Measurements from ENCODE around the gene PRRC2C.
"Not testable (repeated sequence)": the region's sequence is repeated elsewhere in the genome, so short reads cannot be mapped to it uniquely, and the experiment has no call there.

Gene PRRC2C

DNA sequence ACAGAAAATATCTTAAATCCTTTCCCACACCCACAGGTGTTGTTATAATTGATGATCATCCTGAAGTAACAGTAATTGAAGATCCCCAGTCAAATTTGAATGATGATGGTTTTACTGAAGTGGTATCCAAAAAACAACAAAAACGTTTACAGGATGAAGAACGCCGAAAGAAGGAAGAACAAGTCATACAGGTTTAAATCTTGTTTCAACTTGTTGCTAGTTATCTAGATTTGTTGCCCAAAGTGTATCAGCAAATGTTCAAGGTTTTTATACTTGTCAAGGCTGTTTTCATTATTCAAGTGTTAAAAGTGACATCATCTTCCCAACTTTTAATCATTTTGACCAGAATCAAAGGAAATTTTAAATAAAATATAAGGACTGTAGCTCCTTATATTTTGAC, 64.7 kb downstream of the PRRC2C start:
- Histone ChIP-seq H3K9ac (no peak overlapping the region), H2AFZ (no peak overlapping the region), H3K9me3 (ENCODE audit: control insufficient read depth, low read length) (no peaks in the 10 kb centered on the region), H3K4me3 (ENCODE audit: low read depth, low read length) (no peak overlapping the region), H3K4me2 (ENCODE audit: low read length) (no peak overlapping the region), H3K36me3 (ENCODE audit: control insufficient read depth, insufficient read depth, low read length) (no peaks in the 10 kb centered on the region), H3K4me1 (no peaks in the 10 kb centered on the region), H3K27ac (no peak overlapping the region), H3K79me2 (peaks cover 5% of the 10 kb centered on the region), H3K27me3 (ENCODE audit: control insufficient read depth, insufficient read depth, low read length) (no peaks in the 10 kb centered on the region)
- TF ChIP-seq, protein P1, sequence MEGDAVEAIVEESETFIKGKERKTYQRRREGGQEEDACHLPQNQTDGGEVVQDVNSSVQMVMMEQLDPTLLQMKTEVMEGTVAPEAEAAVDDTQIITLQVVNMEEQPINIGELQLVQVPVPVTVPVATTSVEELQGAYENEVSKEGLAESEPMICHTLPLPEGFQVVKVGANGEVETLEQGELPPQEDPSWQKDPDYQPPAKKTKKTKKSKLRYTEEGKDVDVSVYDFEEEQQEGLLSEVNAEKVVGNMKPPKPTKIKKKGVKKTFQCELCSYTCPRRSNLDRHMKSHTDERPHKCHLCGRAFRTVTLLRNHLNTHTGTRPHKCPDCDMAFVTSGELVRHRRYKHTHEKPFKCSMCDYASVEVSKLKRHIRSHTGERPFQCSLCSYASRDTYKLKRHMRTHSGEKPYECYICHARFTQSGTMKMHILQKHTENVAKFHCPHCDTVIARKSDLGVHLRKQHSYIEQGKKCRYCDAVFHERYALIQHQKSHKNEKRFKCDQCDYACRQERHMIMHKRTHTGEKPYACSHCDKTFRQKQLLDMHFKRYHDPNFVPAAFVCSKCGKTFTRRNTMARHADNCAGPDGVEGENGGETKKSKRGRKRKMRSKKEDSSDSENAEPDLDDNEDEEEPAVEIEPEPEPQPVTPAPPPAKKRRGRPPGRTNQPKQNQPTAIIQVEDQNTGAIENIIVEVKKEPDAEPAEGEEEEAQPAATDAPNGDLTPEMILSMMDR (IDR thresholded peaks at IDR 0.05): no peak

DNA sequence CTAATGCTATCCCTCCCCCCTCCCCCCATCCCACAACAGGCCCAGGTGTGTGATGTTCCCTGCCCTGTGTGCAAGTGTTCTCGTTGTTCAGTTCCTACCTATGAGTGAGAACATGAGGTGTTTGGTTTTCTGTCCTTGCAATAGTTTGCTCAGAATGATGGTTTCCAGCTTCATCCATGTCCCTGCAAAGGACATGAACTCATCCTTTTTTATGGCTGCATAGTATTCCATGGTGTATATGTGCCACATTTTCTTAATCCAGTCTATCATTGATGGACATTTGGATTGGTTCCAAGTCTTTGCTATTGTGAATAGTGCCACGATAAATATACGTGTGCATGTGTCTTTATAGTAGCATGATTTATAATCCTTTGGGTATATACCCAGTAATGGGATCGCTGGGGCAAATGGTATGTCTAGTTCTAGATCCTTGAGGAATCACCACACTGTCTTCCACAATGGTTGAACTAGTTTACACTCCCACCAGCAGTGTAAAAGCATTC, 65.3 kb downstream of the PRRC2C start:
- not testable (repeated sequence) for H3K79me2 ChIP-seq; H3K4me2 ChIP-seq (ENCODE audit: low read length); H3K27ac ChIP-seq; H3K9ac ChIP-seq; H3K36me3 ChIP-seq (ENCODE audit: control insufficient read depth, insufficient read depth, low read length); H3K9me3 ChIP-seq (ENCODE audit: control insufficient read depth, low read length); H2AFZ ChIP-seq; H3K27me3 ChIP-seq (ENCODE audit: control insufficient read depth, insufficient read depth, low read length); H3K4me1 ChIP-seq; H3K4me3 ChIP-seq (ENCODE audit: low read depth, low read length)

DNA sequence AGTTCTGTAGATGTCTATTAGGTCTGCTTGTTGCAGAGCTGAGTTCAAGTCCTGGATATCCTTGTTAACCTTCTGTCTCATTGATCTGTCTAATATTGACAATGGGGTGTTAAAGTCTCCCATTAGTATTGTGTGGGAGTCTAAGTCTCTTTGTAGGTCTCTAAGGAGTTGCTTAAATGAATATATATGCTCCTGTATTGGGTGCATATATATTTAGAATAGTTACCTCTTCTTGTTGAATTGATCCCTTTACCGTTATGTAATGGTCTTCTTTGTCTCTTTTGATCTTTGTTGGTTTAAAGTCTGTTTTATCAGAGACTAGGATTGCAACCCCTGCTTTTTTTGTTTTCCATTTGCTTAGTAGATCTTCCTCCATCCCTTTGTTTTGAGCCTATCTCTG, 68.6 kb downstream of the PRRC2C start:
- not testable (repeated sequence) for H3K9me3 ChIP-seq (ENCODE audit: control insufficient read depth, low read length); H3K27me3 ChIP-seq (ENCODE audit: control insufficient read depth, insufficient read depth, low read length); H3K4me3 ChIP-seq (ENCODE audit: low read depth, low read length); H3K27ac ChIP-seq; H3K4me1 ChIP-seq; H3K36me3 ChIP-seq (ENCODE audit: control insufficient read depth, insufficient read depth, low read length); H2AFZ ChIP-seq; H3K4me2 ChIP-seq (ENCODE audit: low read length); H3K79me2 ChIP-seq; H3K9ac ChIP-seq

DNA sequence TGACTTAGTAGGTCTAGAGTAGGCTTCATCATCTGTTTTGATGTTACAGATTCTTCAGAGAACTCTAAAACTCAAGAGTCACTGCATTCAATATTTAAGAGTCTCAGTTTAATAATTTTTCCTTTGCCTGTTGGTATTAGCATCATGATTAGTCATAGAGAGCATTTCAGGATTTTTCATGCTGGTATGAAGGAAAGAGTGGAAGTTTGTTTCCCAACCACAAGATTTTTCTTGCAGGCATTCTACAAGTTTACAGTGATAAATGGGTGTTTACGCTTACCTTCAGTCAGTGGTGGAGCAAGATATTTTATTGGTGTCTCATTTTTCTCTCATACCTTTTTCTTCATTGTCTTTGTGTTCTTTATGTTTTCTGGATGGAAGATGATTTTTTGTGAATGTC, 78.3 kb downstream of the PRRC2C start:
- no peaks in the 10 kb centered on the region for H3K27me3 ChIP-seq (ENCODE audit: control insufficient read depth, insufficient read depth, low read length)
- no peak overlapping the region for H3K4me3 ChIP-seq (ENCODE audit: low read depth, low read length)
- H3K36me3 ChIP-seq (ENCODE audit: control insufficient read depth, insufficient read depth, low read length): no peaks in the 10 kb centered on the region
- no peaks in the 10 kb centered on the region for H3K9me3 ChIP-seq (ENCODE audit: control insufficient read depth, low read length)
- no peak overlapping the region for H3K9ac ChIP-seq
- peaks cover 2% of the 10 kb centered on the region for H3K79me2 ChIP-seq
- H3K4me1 ChIP-seq: no peaks in the 10 kb centered on the region
- TF ChIP-seq, protein P1 (IDR thresholded peaks at IDR 0.05): no peak
- no peak overlapping the region for H3K4me2 ChIP-seq (ENCODE audit: low read length)
- H3K27ac ChIP-seq: no peak overlapping the region
- no peak overlapping the region for H2AFZ ChIP-seq

DNA sequence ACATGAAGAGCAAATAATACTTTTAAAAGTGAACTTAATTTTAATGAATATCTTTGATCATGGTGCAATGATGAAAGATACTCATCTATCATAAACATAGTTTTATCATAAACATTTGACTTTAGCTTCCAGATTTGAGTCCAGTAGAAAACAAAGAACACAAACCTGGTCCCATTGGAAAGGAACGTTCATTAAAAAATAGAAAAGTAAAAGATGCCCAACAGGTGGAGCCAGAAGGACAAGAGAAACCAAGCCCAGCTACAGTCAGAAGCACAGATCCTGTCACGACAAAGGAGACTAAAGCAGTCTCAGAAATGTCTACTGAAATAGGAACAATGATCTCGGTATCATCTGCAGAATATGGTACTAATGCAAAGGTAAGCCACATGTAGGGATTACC, 81.1 kb downstream of the PRRC2C start:
- no peak overlapping the region for H3K9ac ChIP-seq
- TF ChIP-seq, protein P1 (IDR thresholded peaks at IDR 0.05): no peak
- H3K4me1 ChIP-seq: no peaks in the 10 kb centered on the region
- H3K4me3 ChIP-seq (ENCODE audit: low read depth, low read length): no peak overlapping the region
- no peaks in the 10 kb centered on the region for H3K9me3 ChIP-seq (ENCODE audit: control insufficient read depth, low read length)
- H3K27ac ChIP-seq: no peak overlapping the region
- H3K79me2 ChIP-seq: peaks cover 2% of the 10 kb centered on the region
- no peaks in the 10 kb centered on the region for H3K36me3 ChIP-seq (ENCODE audit: control insufficient read depth, insufficient read depth, low read length)
- H2AFZ ChIP-seq: no peak overlapping the region
- H3K27me3 ChIP-seq (ENCODE audit: control insufficient read depth, insufficient read depth, low read length): no peaks in the 10 kb centered on the region
- no peak overlapping the region for H3K4me2 ChIP-seq (ENCODE audit: low read length)

DNA sequence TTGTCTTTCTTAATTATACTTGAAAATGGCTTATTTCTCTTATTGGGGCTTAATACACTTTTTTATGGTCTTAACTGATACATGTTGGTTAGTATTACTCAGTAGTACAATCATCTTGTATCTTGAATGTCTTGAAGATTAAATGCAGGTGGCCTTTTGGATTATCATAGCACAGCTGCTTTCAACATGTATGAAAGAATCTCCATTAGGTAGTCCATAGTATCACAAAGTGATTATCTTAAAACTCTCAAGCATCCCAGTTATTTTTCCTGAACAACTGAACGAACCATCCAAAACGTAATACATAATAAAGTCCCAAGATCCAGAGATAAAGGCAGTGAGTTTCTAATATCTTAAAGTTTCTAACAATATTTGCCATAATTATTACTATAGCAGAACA, 85.0 kb downstream of the PRRC2C start:
- H3K9me3 ChIP-seq (ENCODE audit: control insufficient read depth, low read length): no peaks in the 10 kb centered on the region
- no peaks in the 10 kb centered on the region for H3K36me3 ChIP-seq (ENCODE audit: control insufficient read depth, insufficient read depth, low read length)
- H3K79me2 ChIP-seq: no peaks in the 10 kb centered on the region
- no peak overlapping the region for H3K9ac ChIP-seq
- no peaks in the 10 kb centered on the region for H3K27me3 ChIP-seq (ENCODE audit: control insufficient read depth, insufficient read depth, low read length)
- no peak overlapping the region for H3K4me3 ChIP-seq (ENCODE audit: low read depth, low read length)
- H2AFZ ChIP-seq: no peak overlapping the region
- no peak overlapping the region for H3K27ac ChIP-seq
- TF ChIP-seq, protein P1 (IDR thresholded peaks at IDR 0.05): no peak
- H3K4me1 ChIP-seq: no peaks in the 10 kb centered on the region
- no peak overlapping the region for H3K4me2 ChIP-seq (ENCODE audit: low read length)
